Body of pancreas (tissue), 4 donors: ENCODE data around the gene MYO9B.

ENCODE experiments used
- CTCF ChIP-seq, 7 experiments: fragments of 450-650 bp in 4 of 7; fragments of 200-600 bp in 3 of 7; sonication (generic) in 3 of 7; IDR thresholded peaks; one replicate each; pipeline ENCODE4 v1.5.1; 2016 to 2019; ENCODE audit warnings: antibody characterized with exemption in 7 of 7
- POLR2A ChIP-seq, 3 donors: fragments of 450-650 bp; IDR thresholded peaks; one replicate each; pipeline ENCODE4 v1.6.1; 2016; ENCODE audit warnings: antibody characterized with exemption in 3 of 3, mild to moderate bottlenecking in 2 of 3

GRCh38 chr19:17165715-17166114 lies 90.1 kb downstream of the MYO9B start:
- no peak for TF ChIP-seq CTCF (IDR thresholded peaks at IDR 0.05)
- no peak for TF ChIP-seq POLR2A (IDR thresholded peaks at IDR 0.05)
